GM12874 (cell line): ENCODE results near the gene INSC.

Experiments
- TF ChIP-seq, protein P1 (sequence below): IDR thresholded peaks from 2 replicates; pipeline ENCODE4 v1.5.1; 2011; ENCODE audit warnings: low read depth, mild to moderate bottlenecking, control low read depth, low read length, moderate library complexity; ENCODE audit not compliant: insufficient read depth

The INSC gene

DNA sequence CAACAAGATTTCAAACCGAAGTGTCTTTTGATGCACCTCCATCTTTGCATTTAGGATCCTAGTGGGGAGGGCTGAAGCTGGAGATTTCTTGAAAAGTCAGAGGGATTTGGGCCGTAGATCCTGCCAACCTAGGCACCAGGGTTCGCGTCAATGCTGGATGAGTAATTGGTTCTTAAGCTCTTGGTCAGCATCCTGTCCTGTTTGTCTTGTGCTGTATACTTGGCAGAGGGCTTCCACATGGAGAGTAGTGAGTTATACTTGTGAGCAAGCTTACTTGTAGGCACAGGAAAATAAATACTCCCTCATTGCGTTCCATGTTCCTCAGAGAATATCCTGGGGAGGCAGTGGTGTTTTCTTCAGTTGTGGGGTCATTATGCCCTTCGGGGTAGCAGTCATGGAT is 12.6 kb downstream of the INSC start:
- TF ChIP-seq, protein P1, sequence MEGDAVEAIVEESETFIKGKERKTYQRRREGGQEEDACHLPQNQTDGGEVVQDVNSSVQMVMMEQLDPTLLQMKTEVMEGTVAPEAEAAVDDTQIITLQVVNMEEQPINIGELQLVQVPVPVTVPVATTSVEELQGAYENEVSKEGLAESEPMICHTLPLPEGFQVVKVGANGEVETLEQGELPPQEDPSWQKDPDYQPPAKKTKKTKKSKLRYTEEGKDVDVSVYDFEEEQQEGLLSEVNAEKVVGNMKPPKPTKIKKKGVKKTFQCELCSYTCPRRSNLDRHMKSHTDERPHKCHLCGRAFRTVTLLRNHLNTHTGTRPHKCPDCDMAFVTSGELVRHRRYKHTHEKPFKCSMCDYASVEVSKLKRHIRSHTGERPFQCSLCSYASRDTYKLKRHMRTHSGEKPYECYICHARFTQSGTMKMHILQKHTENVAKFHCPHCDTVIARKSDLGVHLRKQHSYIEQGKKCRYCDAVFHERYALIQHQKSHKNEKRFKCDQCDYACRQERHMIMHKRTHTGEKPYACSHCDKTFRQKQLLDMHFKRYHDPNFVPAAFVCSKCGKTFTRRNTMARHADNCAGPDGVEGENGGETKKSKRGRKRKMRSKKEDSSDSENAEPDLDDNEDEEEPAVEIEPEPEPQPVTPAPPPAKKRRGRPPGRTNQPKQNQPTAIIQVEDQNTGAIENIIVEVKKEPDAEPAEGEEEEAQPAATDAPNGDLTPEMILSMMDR = no peak

DNA sequence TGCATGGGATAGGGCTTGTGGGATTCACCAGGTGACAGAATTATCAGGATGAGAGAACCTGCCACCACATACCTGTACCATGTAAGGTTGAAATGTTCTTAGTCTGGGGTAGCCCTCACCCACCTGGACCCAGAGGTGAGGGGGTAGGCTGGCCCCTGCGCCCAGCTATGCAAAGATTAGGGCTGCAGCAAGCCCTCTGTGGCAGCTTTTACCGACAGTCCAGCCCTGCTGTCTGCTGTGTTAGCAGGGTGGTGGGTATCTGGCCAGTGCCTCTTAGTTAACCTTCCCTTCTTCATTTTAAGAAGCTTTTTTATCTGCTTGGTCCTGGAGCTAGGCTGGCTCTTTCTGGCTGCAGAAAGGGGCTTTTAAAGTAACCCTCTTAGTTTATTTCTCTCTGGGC is 13.9 kb downstream of the INSC start:
- TF ChIP-seq, protein P1 = no peak

GRCh38 chr11:15136166-15136565 is 21.4 kb downstream of the INSC start:
- TF ChIP-seq, protein P1 = no peak

GRCh38 chr11:15139096-15139770 is 24.5 kb downstream of the INSC start:
- TF ChIP-seq, protein P1 = no peak

- TF ChIP-seq, protein P1 = no peak
Measured at GRCh38 chr11:15139958-15140659, 25.4 kb downstream of the INSC start.

GRCh38 chr11:15141381-15141780 is 26.7 kb downstream of the INSC start:
- TF ChIP-seq, protein P1 = no peak

GRCh38 chr11:15142838-15143237 is 28.1 kb downstream of the INSC start:
- TF ChIP-seq, protein P1 = no peak
